Measurements from ENCODE around the gene VNN1. TPM values are rescaled to one million over a fixed set of nuclear protein-coding genes. Genes with fewer than 3 reads are reported as not detected.

Gene VNN1
- total and polyA plus RNA-seq, 7 donors: 0.06 to 0.62 (median 0.32) TPM

GRCh38 chr6:132675749-132676148 is 38.1 kb downstream of the VNN1 start:
- no peaks in the 10 kb centered on the region for H3K36me3 ChIP-seq (ENCODE audit: insufficient read depth in 1 of 2, low read depth in 1 of 2)
- intact Hi-C loops (cut with DNase I): loop anchor here in 1 of 2 donors (10.0 kb wide), 1 partner anchor 89 kb away; no protein-coding TSS in a partner anchor
- no peaks in the 10 kb centered on the region for H3K4me1 ChIP-seq
- TF ChIP-seq CTCF (IDR thresholded peaks at IDR 0.05): no peak
- H3K27me3 ChIP-seq (ENCODE audit: insufficient read depth in 3 of 3, low read length in 2 of 3): peaks cover 0 to 2% (median 0%) of the 10 kb centered on the region in 3 donors
- H3K4me3 ChIP-seq: no peak overlapping the region
- DNase-seq: no peak
- H3K27ac ChIP-seq: no peak overlapping the region
- no peaks in the 10 kb centered on the region for H3K9me3 ChIP-seq
- no peak for ATAC-seq

- intact Hi-C loops (cut with DNase I): loop anchor here in 1 of 2 donors (10.0 kb wide), 1 partner anchor 90 kb away; no protein-coding TSS in a partner anchor
- Histone ChIP-seq H3K4me1 (no peaks in the 10 kb centered on the region), H3K9me3 (no peaks in the 10 kb centered on the region), H3K4me3 (no peak overlapping the region), H3K36me3 (ENCODE audit: insufficient read depth in 1 of 2, low read depth in 1 of 2) (no peaks in the 10 kb centered on the region), H3K27ac (no peak overlapping the region), H3K27me3 (ENCODE audit: insufficient read depth in 3 of 3, low read length in 2 of 3) (peaks cover 0 to 2% (median 0%) of the 10 kb centered on the region in 3 donors)
- no peak for ATAC-seq
- DNase-seq: no peak
- 63 to 70% (median 65%) methylated on average over 3 of the region's 3 CpGs for WGBS, 3 donors
- no peak for TF ChIP-seq CTCF (IDR thresholded peaks at IDR 0.05)
Measured at GRCh38 chr6:132675002-132675401, 38.9 kb downstream of the VNN1 start.

GRCh38 chr6:132673376-132674094 is 40.3 kb downstream of the VNN1 start:
- Histone ChIP-seq H3K27me3 (ENCODE audit: insufficient read depth in 3 of 3, low read length in 2 of 3) (peaks cover 0 to 2% (median 0%) of the 10 kb centered on the region in 3 donors), H3K4me1 (no peaks in the 10 kb centered on the region), H3K27ac (no peak overlapping the region), H3K4me3 (no peak overlapping the region), H3K36me3 (ENCODE audit: insufficient read depth in 1 of 2, low read depth in 1 of 2) (no peaks in the 10 kb centered on the region), H3K9me3 (no peaks in the 10 kb centered on the region)
- no peak for TF ChIP-seq CTCF (IDR thresholded peaks at IDR 0.05)
- WGBS, 3 donors: 73 to 76% (median 75%) methylated on average over 10 of the region's 10 CpGs
- DNase-seq (no peak), ATAC-seq (no peak)
- intact Hi-C loops (cut with DNase I): loop anchor here in 1 of 2 donors (5.0 to 10.0 kb wide), 2 partner anchors 91 to 124 kb away; partner anchors contain the start of gene SLC18B1

- Histone ChIP-seq H3K4me1 (no peaks in the 10 kb centered on the region), H3K27me3 (ENCODE audit: insufficient read depth in 3 of 3, low read length in 2 of 3) (peaks cover 0 to 2% (median 0%) of the 10 kb centered on the region in 3 donors), H3K27ac (no peak overlapping the region), H3K36me3 (ENCODE audit: insufficient read depth in 1 of 2, low read depth in 1 of 2) (no peaks in the 10 kb centered on the region), H3K4me3 (no peak overlapping the region), H3K9me3 (no peaks in the 10 kb centered on the region)
- no peak for ATAC-seq
- no peak for DNase-seq
- intact Hi-C loops (cut with DNase I): loop anchor here in 1 of 2 donors (5.0 to 10.0 kb wide), 2 partner anchors 94 to 126 kb away; partner anchors contain the start of gene SLC18B1
- WGBS, 3 donors: 82 to 93% (median 90%) methylated on average over 1 of the region's 1 CpG
- no peak for TF ChIP-seq CTCF (IDR thresholded peaks at IDR 0.05)
Measured at GRCh38 chr6:132671295-132671694, 42.6 kb downstream of the VNN1 start.
